Limb (tissue), 2 donors: ENCODE data around the gene SH3TC1.

Source experiments
- DNase-seq, 2 donors: peaks; one replicate each; pipeline ENCODE4 v3.0.0-alpha.2; 2016; ENCODE audit errors: extremely low spot score in 2 of 2

SH3TC1 gene

DNA sequence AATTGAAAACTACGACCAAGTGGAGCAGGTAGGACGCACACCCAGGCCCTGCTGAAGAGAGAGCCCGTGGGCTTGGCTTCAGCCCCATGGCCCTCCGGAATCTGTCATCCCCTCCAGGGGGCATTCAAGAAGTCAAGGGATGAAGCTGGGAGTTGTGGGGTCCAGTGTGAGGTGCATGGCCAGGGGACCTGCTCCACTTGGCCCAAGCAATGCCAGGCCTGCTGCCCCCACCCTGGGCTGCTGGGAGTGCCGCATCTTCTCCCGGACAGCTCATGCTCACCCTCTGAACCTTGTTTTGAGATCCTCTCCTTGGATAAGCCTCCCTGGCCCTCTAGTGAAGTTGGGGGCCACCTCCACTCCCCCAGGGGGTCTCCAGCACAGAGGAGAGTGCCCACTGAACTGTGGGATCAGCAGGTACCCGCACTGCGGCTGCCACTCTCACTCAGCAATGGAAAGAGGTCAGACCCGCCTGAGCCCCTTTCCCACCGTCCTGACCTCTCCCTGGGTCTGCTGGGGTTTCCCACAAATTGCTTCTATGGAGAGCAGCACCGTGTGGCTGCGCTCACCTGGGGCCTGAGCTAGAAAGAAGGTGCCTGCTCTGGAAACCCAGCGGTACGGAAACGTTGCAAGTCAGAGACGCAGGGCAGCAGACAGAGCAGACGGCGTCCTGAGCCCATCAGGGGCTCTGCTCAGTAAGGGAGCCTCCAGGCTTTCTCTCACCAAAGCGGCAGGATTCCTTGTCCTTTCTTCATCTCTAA, 35.5 kb upstream of the SH3TC1 start:
- no peak for DNase-seq

DNA sequence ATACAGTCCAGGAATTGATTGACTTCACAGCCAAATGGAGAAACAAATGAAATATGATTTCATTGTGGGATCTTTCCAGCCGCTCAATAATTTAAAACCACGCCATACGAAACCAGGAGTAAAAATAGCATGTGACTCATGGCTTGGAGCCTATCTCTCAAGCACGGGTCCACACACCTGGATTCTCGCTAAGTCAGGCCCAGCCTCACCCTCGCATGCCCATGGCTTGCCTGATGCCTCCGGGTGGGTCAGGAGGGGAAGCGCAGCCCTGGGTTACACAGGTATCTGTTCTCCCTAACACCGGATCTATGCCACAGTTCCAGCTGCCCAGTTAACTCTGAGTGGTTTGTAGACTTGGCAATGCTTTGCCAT, 34.9 kb upstream of the SH3TC1 start:
- no peak for DNase-seq

DNA sequence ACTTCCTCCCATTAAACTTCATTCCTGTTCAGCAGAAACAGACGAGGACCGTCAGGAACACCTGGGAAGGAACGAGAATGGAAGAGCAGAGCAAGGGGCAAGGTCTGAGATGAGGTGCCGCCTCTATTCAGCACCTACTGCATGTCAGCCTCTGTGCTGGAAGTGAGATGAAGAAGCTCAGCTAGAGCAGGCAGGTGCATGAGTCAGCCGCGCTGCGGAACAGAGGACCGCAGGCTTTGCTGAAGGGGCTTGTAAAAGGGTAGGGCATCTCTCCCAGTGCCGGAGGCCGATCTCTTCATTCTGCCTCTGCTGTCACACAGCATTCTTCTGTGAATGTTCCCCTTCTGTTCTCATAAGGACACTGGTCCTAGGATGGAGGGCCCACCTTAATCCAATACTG, 34.4 kb upstream of the SH3TC1 start:
- DNase-seq, result no peak

DNA sequence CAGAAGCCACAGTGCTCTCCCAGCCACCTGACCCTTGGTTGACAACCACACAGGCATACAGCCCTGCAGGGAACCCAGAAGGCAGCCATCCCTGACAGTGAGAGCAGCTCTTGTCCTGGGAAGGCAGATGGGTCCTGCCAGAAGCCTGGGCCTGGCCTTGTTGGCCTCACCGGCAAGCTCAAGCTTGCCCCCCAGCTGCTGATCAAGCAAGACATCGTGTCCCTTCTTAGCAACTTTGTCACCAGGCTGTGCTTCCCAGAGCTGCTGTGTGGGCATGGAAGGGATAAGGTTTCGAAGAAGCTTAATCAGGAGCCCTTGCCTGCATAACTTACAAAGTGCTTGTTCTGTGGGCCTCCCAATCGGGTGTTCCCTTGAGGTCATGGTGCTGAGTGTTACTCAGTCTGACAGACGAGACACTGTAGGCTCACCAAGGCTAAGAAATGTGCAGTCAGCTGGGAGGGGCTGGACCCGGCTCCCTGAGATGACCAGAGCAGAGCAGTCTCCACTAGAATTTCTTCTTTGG, 33.7 kb upstream of the SH3TC1 start:
- no peak for DNase-seq

DNA sequence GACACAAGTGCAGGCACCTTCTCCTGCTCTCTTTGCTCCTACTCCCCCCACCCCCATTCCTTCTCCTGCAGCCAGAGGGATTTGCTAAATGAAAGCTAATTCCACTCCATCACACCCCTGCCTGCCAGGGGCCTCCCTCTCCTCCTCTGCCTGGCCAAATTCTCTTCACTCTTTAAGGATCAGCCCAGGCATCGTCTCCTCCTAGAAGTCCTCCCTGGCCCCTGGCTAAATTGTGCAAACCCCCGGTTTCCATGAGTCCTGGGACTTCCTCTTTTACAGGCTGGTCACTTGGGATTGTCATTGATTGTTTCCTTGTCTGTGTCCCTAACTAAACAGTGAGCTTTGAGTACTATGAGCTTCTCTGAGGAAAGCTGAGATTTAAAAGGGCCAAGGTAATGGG, 31.8 kb upstream of the SH3TC1 start:
- no peak for DNase-seq

DNA sequence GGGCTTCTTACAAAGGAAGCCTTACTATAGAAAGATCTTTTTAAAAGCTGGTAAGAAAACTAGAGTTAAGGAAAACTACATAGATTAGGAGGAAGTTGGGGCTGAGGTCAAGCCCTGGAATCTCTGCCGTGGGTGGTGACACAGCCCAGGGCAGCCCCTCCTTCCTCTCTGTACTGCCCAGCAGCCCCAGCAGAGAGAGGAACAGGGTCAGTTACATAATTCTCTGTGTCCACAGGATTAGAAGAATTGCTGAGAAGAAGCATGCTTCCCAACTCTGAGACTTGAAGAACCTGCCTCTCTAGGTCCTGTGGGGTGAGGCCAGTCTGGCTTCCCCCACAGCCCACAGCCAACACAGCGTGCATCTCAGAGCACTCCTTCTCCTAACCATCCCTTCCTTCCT, 31.3 kb upstream of the SH3TC1 start:
- no peak for DNase-seq

DNA sequence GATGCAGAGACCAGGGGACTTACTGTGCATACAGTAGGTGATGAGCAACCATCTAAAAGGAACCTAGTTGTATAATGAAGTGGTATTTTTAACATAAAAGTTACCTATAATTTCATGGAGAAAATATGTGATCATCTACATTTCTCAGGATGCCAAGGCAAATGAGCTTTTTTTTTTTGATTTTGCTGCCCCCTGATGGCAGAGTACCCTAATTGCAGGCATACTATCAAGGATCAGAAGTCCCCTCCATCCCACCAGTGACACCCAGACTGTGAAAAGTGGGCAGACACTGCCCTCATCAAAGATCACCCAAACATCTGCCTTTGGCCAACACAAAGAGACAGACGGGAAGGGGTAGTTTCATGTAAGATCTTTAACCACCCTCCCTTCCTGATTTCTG, 30.9 kb upstream of the SH3TC1 start:
- no peak for DNase-seq

DNA sequence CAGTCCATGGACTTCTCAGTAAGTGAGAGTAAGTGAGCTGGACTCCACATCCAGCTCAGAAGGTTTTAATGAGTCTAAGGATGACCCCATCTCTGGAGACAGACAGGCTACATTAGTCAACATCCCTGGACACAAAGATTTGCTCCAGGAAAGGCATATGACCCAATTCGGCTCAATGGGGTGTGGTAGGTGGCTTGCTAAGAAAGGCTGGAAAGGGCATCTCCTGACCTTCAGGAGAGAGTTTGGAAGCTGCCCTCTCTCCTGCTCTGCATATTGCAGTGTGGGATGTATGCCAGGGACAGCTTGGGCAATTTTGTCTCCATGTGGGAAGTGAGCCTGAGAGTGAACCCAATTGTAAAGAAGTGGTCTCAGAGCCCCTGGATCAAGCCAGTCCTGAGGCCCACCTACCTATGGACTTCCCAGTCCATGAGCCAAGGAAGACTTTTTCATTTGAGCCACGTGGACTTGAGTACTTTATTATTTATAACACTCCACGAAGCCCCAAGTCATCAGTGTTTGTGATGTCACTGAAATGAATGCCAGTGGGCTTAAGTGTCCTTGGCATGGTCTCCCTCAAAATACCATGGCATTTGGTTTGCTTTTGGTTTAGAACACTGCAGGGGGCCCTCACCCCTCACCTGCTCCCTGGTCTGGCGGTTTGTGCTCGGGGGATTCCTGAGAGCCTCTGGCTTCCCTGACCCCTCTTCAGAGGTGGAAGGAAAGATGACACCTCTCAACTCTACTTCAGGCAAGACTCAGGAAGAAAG, 30.1 kb upstream of the SH3TC1 start:
- DNase-seq, result no peak

DNA sequence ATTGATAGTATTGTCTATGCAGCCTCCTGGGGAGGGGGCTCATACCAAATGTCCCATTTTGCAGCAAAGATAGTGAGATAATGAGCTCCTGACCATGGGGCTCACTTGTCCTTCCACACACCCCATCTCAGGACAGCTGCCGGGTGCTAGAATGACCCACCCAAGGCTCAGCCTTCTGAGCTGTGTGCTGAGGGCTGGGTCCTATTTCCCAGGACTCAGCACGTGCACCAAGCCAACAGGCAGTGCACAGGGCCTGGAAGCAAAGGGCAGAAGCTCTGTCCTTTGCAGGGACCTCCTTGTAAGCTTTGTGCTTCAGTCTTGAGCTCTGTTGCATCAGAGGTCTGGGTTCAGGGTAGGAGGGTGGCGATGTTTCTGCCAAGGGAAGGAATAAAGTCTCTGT, 29.3 kb upstream of the SH3TC1 start:
- DNase-seq, result no peak

DNA sequence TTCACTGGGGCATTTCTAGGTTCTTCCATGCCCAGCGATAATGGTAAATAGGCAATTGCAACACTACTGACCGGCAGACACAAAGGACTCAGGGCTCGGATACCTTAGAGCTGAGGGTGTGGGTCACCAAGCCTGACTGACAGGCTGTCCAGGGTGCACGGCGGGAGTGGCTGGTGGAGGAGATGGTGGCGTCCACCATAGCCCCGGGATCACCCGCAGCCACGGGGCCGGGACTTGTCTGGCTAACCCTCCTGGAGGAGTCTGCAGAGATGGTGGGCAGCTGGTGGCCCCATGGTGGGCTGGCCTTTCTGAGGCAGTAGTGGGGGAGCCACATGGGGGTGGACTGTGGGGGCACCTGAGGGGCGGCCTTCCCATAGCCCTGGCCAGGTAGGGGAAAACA, 28.7 kb upstream of the SH3TC1 start:
- no peak for DNase-seq

DNA sequence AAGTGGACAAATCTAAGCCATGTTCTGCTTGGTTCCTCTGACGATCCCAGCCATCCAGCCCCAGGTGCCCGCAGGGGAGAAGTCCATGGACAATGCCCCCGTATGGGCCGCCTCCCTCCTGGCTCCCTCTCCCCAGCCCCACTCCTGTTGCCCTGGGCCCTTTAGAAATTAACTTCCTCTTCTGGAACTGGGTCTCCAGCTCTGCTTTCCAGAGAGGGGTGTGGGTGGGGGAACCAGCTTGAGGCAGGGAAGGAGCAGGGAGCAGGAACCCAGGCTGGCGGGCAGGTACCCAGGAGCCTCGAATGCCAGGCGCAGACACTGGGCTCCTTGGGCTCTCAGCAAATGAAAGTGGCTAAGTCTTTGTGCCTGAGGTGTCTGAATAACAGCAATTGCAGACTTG, 27.8 kb upstream of the SH3TC1 start:
- no peak for DNase-seq

DNA sequence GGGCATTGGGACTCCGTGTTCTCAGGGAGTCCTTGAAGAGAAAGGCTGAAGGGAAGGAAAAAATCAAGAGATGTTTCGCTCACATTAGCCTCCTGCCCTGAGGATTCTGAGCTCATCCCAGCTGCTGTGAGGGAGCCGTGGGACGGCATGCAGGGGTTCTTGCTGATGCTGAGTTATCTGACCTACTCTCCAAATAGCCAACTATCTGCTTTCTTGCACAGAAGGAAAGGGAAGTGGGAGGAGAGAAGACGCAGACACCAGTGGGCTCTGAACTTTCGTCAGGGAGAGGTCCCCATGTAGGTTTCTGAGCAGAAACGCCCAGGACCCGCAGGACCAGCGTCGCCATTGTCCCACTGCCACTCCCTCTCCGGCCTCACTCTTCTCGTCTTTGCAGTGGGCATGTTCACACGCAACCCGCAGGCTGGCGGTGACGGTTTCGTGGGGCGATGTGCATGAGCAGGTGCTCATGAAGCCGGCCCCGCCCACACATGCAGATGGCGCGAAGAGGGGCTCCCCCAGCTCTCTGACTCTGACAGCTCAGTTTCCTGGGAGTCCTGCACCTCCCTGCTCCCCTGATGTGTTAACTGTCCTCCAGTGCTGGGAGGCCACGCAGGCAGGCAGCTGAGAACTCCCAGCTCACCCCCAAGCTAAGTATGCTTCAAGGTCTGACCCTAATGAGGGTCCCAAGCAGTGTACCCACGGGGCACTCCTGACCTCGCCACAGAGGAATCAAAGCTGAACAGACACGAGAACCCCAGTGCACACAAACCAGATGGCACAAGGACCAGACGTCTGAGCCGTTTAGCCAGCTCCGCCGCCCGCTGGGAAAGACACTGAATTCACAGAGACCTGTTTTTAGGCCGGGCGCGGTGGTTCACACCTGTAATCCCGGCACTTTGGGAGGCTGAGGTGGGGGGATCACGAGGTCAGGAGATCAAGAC, 26.8 kb upstream of the SH3TC1 start:
- no peak for DNase-seq

DNA sequence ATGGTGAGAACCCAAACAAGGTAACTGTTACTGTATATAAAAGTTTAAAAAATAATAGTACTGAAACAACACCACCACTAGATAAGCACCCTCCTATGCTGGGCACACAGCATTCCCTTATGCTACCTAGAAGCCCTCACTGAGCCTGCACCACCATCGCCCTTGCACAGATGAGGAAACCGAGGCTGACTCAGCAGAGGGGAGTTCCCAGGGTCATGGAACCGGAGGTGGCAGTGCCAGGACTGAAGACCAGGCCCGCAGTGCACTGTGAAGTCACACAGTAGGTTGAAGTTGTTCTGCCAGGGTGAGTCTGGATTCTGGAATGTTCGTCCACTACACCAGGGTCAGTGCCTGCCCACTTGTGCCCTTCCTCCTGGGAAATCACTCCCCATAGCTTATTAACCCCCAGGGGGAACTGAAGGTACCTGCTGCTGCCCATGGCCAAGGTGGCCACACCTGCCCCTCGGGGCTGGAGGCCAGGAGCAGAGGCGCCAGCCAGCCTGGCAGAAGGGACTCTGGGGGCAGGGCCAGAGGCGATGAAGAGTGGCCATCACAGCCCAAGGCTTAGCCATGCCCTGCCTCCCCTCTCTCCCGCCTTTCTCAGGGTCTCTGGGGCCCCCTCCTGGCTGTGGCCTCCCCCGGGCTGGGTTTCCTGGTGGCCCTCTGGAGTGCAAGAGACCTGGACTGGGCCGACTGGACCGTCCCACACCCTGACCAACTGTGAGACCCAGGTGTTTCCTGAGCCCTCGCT, 25.4 kb upstream of the SH3TC1 start:
- no peak for DNase-seq

DNA sequence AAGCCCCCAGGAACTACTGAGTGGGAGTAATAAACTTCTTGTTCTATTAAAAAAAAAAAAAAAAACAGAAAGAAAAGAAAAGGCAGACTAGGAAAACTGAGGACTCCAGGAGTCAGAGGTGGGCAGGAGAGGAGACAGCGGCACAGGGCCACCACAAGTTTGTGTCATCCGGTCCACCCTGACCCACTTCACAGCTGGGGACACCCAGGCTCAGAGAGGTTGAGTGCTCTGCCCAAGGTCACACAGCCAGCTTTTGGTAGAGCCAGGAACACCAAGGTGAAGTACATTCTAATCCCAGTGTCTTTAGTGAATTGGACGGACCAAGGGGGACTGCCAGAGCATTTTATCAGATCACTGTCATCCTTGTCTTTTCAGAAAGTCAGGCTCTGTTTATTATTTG, 24.1 kb upstream of the SH3TC1 start:
- no peak for DNase-seq

DNA sequence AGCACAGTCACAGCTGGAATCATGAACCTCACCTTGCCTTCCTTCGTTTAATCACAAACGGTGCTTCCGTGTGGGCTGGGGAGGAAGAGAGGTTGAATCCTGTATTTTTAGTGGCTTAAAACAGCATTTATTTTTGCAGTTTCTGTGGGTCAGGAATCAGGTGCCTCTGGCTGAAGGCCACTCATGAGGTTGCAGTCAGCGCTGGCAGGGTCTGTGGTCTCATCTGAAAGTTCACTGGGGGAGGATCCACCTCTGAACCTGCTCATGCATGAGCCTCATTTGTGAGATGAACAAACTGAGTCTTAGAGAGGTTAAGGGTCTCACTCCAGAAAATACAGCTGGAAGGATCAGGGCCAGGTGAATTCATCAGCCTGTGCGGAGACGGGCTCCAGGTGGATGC, 23.4 kb upstream of the SH3TC1 start:
- no peak for DNase-seq

DNA sequence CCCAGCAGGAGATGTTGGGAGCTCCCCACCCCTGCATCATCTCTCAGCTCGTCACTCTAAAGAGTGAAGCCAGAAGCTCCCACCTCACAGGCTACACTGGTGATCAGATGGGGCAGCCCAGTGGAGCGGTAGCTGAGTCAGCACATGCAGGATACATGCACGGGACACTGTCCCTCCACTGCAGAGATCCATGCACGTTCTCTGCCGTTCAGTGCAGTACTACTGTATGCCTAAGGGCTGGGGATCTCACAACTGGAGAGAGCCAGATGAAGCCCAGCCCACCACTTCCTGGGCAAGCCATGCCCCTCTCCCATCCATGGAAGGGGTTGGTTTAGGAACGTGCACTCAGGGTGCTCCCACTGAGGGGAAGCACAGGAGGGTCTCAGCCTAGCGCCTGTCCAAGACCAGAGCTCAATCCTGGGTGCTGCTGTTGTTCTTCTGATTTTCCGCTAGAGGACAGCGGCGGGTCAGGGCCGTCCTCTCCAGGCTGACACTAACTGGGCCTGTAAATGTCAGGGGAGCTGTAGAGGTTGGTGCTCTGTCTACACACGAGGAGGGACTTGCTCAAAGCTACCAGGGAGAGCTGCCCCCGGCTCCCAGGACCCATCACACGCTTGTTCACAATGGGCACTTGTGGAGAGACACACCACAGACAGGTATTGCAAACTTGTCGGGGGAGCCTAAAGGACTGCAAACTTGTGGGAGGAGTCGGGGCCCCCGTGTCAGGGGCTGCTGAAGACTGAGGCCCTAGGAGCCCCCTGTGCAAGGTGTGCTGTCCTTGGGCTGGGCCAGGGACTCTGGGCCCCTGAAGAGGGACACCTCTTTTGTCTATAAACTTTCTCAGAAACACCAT, 22.3 kb upstream of the SH3TC1 start:
- peak; percentile 32 to 59 for DNase-seq

DNA sequence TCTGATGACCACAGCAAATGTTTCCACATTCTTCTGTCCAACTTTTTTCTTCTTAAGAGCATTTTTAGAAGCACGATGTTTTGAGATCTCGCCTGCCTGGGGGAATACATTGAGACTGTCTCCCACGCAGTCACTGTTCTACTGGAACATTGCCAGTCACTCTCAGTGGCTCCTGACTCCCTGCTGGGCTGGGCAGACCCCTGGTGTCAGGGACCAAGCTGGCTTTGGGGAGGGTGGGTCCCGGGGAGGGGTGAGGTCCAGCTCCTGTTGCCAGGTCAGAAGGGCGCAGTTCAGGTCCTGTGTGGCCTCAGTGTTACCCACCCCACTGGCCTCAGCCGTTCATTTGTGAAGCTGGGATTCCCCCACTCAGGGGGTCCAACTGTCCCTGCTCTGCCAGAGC, 21.5 kb upstream of the SH3TC1 start:
- peak in 1 of 2 donors; percentile 23 for DNase-seq

DNA sequence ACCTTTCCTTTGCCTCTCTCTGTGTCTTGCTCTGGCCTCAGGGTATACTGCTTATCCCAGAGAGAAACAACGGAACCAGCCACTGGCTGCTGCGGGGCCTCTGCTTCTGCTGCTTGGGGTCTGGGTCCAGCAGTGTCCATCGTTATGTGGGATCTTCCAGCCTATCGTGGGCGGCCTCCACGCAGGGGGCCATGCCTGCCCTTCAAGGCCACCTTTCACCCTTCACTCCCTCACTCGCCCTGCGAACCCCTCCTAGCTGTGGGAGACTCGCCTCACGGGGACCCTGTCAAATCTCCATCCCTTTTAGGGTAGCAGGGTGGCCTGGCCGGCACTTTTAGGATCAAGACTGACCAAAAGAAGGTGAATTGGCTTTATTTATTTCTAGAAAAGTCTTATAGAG, 21.1 kb upstream of the SH3TC1 start:
- DNase-seq, result no peak

DNA sequence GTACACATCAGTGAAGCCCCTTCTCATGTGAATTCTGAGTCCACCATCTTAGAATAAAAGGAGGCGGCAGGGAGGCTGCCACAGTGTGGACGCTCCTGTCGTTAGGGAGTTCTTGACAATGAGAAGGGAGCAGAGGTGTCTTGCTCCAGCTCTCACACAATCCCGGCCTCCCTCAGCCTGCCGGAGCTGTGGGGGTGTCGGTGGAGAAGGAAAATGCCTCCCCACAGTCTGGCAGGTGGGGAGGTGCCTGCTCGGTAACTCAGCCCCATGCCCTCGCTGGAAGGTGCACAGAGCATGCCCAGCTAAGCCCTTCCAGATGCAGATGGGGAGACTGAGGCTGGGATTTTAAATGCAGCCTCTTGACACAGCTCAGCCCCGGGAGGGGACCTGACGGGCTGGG, 20.0 kb upstream of the SH3TC1 start:
- no peak for DNase-seq

DNA sequence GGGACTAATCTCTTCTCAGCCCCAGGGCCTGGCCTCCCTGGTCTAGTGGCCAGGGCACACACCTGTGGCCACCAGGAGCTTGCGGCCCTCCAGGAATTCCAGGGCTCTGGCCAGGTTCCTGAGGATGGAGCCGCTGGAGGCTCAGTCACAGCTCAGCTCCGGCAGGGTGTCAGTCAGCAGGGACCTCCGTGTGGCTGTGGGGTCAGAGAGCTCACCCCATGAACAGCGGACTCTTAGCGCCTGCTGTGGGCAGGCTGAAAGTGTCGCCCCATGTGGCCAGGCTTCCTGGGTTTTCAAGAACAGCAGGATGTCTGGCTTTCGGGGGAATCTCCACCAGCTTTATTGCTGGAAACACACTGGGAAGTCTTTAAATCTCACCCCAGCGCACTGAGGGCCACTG, 19.3 kb upstream of the SH3TC1 start:
- no peak for DNase-seq
